H1 (cell line): ENCODE data around the gene CCDC178. TPM values are rescaled to one million over a fixed set of nuclear protein-coding genes. Genes with fewer than 3 reads are reported as not detected.
A peak's percentile ranks its signal among the peaks of the same experiment; 100 is the strongest.

ENCODE experiments used
- CTCF ChIA-PET: fragments of 300-600 bp; sonication (Branson Sonifier 250); formaldehyde crosslinking; loops from one replicate; lab custom pipeline; 2021; ENCODE audit not compliant: partially characterized antibody; lab: Charles Lee
- POLR2A ChIA-PET: fragments of 300-600 bp; sonication (Branson Sonifier 250); formaldehyde crosslinking; loops from one replicate; lab custom pipeline; 2021; ENCODE audit warnings: inconsistent platforms; ENCODE audit not compliant: partially characterized antibody; lab: Charles Lee
- DNase-seq, 2 experiments: peaks; one replicate each; pipeline versions ENCODE4 v3.0.0 to v3.0.0-alpha.2; 2010 to 2022; ENCODE audit warnings: low spot score in 2 of 2, low read depth in 1 of 2, mixed read lengths in 1 of 2
- FAIRE-seq: peaks from 2 replicates; lab custom pipeline; 2011; peaks lifted over from hg19 to GRCh38; lab: Jason Lieb, UNC
- H2AFZ ChIP-seq: 2 replicates; pipeline ENCODE4 v1.8.1; 2012; ENCODE audit warnings: low read length, inconsistent platforms
- H2AK5ac ChIP-seq: 2 replicates; pipeline ENCODE4 v1.6.1; 2013; ENCODE audit warnings: low read depth, low read length
- H2BK120ac ChIP-seq: replicated peaks from 2 replicates; pipeline ENCODE3; 2013; ENCODE audit warnings: low read depth, low read length, inconsistent platforms
- H2BK12ac ChIP-seq: 2 replicates; pipeline ENCODE4 v1.6.1; 2013; ENCODE audit warnings: low read depth, low read length
- H2BK15ac ChIP-seq: 2 replicates; pipeline ENCODE4 v1.6.1; 2013; ENCODE audit warnings: low read length
- H2BK20ac ChIP-seq: 2 replicates; pipeline ENCODE4 v1.6.1; 2013; ENCODE audit warnings: low read length
- H2BK5ac ChIP-seq: 2 replicates; pipeline ENCODE4 v1.6.1; 2013; ENCODE audit warnings: low read depth, low read length
- H3K14ac ChIP-seq: 2 replicates; pipeline ENCODE4 v1.6.1; 2013; ENCODE audit warnings: inconsistent platforms; ENCODE audit not compliant: insufficient read length
- H3K18ac ChIP-seq: 2 replicates; pipeline ENCODE4 v1.6.1; 2013; ENCODE audit warnings: low read length; ENCODE audit errors: extremely low read depth
- H3K23ac ChIP-seq: 2 replicates; pipeline ENCODE4 v1.6.1; 2013; ENCODE audit warnings: inconsistent platforms; ENCODE audit not compliant: insufficient read length
- H3K23me2 ChIP-seq: 2 replicates; pipeline ENCODE4 v1.6.1; 2013; ENCODE audit warnings: low read depth, low read length
- H3K27ac ChIP-seq: 2 replicates; pipeline ENCODE4 v1.6.1; 2011; ENCODE audit warnings: low read depth, low read length, inconsistent platforms
- H3K27me3 ChIP-seq, 4 experiments: replicated peaks in 1 of 4; 1 replicate in 1 of 4; 2 replicates in 3 of 4; pipeline versions ENCODE4 v1.6.1 to v1.8.1; 2011 to 2013; ENCODE audit warnings: low read length in 3 of 4, mild to moderate bottlenecking in 3 of 4, inconsistent platforms in 2 of 4, mixed read lengths in 2 of 4, moderate library complexity in 1 of 4; ENCODE audit not compliant: control insufficient read depth in 3 of 4, insufficient read depth in 3 of 4; ENCODE audit errors: extremely low read depth in 1 of 4
- H3K36me3 ChIP-seq, 4 experiments: 2 replicates each; pipeline versions ENCODE4 v1.6.1 to v1.8.1; 2011 to 2013; ENCODE audit warnings: mild to moderate bottlenecking in 4 of 4, low read length in 3 of 4, moderate library complexity in 2 of 4, control low read depth in 1 of 4, inconsistent platforms in 1 of 4; ENCODE audit not compliant: insufficient read depth in 4 of 4, control insufficient read depth in 2 of 4
- H3K4ac ChIP-seq: replicated peaks from 2 replicates; pipeline ENCODE3; 2013; ENCODE audit warnings: low read length, low read depth, mixed read lengths, inconsistent platforms; ENCODE audit not compliant: insufficient read length
- H3K4me1 ChIP-seq, 4 experiments: replicated peaks in 1 of 4; 1 replicate in 1 of 4; 2 replicates in 3 of 4; pipeline versions ENCODE4 v1.6.1 to v1.8.1; 2011 to 2013; ENCODE audit warnings: low read length in 3 of 4, inconsistent platforms in 2 of 4, mixed read lengths in 1 of 4; ENCODE audit not compliant: insufficient read depth in 4 of 4, control insufficient read depth in 3 of 4
- H3K4me2 ChIP-seq, 2 experiments: 2 replicates each; pipeline versions ENCODE4 v1.6.1 to v1.8.1; 2011 to 2013; ENCODE audit warnings: low read depth in 2 of 2, low read length in 2 of 2, control low read depth in 1 of 2, inconsistent platforms in 1 of 2, mild to moderate bottlenecking in 1 of 2; ENCODE audit not compliant: insufficient read depth in 1 of 2
- H3K4me3 ChIP-seq, 4 experiments: fragments of 200-600, 300-600 bp in 1 of 4; sonication (generic), shearing (Covaris generic), sonication (Bioruptor Twin) in 1 of 4; 2 replicates each; pipeline versions ENCODE4 v1.5.1 to v1.8.1; 2011 to 2016; ENCODE audit warnings: low read length in 4 of 4, low read depth in 3 of 4, control low read depth in 2 of 4, inconsistent platforms in 2 of 4, mild to moderate bottlenecking in 2 of 4, mixed read lengths in 1 of 4, moderate library complexity in 1 of 4; ENCODE audit not compliant: insufficient read depth in 2 of 4; ENCODE audit errors: extremely low read depth in 1 of 4
- H3K56ac ChIP-seq: replicated peaks from 2 replicates; pipeline ENCODE3; 2013; ENCODE audit warnings: low read depth, mild to moderate bottlenecking, mixed read lengths, low read length, inconsistent platforms; ENCODE audit not compliant: insufficient read length
- H3K79me1 ChIP-seq: 2 replicates; pipeline ENCODE4 v1.6.1; 2013; ENCODE audit warnings: low read depth, low read length, control low read depth
- H3K79me2 ChIP-seq, 2 experiments: 2 replicates each; pipeline versions ENCODE4 v1.6.1 to v1.8.1; 2012 to 2013; ENCODE audit warnings: low read length in 2 of 2, mild to moderate bottlenecking in 2 of 2, inconsistent platforms in 1 of 2; ENCODE audit not compliant: insufficient read depth in 2 of 2, control insufficient read depth in 1 of 2
- H3K9ac ChIP-seq, 4 experiments: replicated peaks in 1 of 4; 1 replicate in 1 of 4; 2 replicates in 3 of 4; pipeline versions ENCODE4 v1.6.1 to v1.8.1; 2011 to 2013; ENCODE audit warnings: low read depth in 3 of 4, low read length in 3 of 4, control low read depth in 2 of 4, mild to moderate bottlenecking in 2 of 4, moderate library complexity in 2 of 4, inconsistent platforms in 1 of 4; ENCODE audit errors: extremely low read depth in 1 of 4
- H3K9me3 ChIP-seq, 2 experiments: 2 replicates each; pipeline versions ENCODE4 v1.6.1 to v1.8.1; 2012 to 2013; ENCODE audit warnings: mild to moderate bottlenecking in 2 of 2, moderate library complexity in 2 of 2, control low read depth in 1 of 2, inconsistent platforms in 1 of 2, low read depth in 1 of 2, low read length in 1 of 2, mixed read lengths in 1 of 2; ENCODE audit not compliant: insufficient read depth in 2 of 2
- H4K20me1 ChIP-seq, 2 experiments: replicated peaks in 1 of 2; 2 replicates each; pipeline versions ENCODE3 to v1.8.1; 2011 to 2013; ENCODE audit warnings: inconsistent platforms in 2 of 2, low read length in 2 of 2, mild to moderate bottlenecking in 1 of 2; ENCODE audit not compliant: insufficient read depth in 2 of 2, control insufficient read depth in 1 of 2
- H4K5ac ChIP-seq: 2 replicates; pipeline ENCODE4 v1.6.1; 2013; ENCODE audit warnings: low read length, low read depth, mixed read lengths, inconsistent platforms; ENCODE audit not compliant: insufficient read length
- H4K8ac ChIP-seq: 2 replicates; pipeline ENCODE4 v1.8.0; 2013; ENCODE audit warnings: mild to moderate bottlenecking, moderate library complexity, low read length, inconsistent platforms; ENCODE audit not compliant: insufficient read depth; ENCODE audit errors: extremely low read depth
- H4K91ac ChIP-seq: replicated peaks from 2 replicates; pipeline ENCODE3; 2013; ENCODE audit warnings: low read length, mixed read lengths, inconsistent platforms; ENCODE audit not compliant: insufficient read length
- JUN ChIP-seq: IDR thresholded peaks from 2 replicates; pipeline ENCODE4 v1.6.1; 2011; ENCODE audit warnings: low read depth, mild to moderate bottlenecking, improper control_type of control experiment, low read length
- MAFK ChIP-seq: IDR thresholded peaks from 2 replicates; pipeline ENCODE4 v1.6.1; 2012; ENCODE audit warnings: low read depth, mild to moderate bottlenecking, improper control_type of control experiment, low read length
- PHF8 ChIP-seq: fragments of 200-600 bp; sonication (generic); conservative IDR thresholded peaks from 2 replicates; pipeline ENCODE4 v1.7.1; 2012; ENCODE audit warnings: low read depth, mild to moderate bottlenecking, inconsistent platforms, low read length, moderate library complexity
- POLR2AphosphoS5 ChIP-seq: IDR thresholded peaks from 2 replicates; pipeline ENCODE4 v1.6.1; 2011; ENCODE audit warnings: low read depth, low read length
- RFX5 ChIP-seq: IDR thresholded peaks from 2 replicates; pipeline ENCODE4 v1.6.1; 2011; ENCODE audit warnings: low read depth, low read length, improper control_type of control experiment, borderline replicate concordance
- SP4 ChIP-seq: IDR thresholded peaks from 2 replicates; pipeline ENCODE4 v1.6.1; 2012; ENCODE audit warnings: low read length, inconsistent platforms
- WGBS, 2 experiments: shearing (Covaris generic) in 1 of 2; methylation state at CpG; one replicate each; pipeline versions ENCODE4 v1.1.6 to v1.1.7; 2013 to 2015; ENCODE audit warnings: low lambda C conversion rate in 2 of 2, mixed read lengths in 2 of 2, inconsistent platforms in 1 of 2, low coverage in 1 of 2, missing lambda C conversion rate in 1 of 2; ENCODE audit not compliant: insufficient replicate concordance in 2 of 2, insufficient coverage in 1 of 2, insufficient read length in 1 of 2; ENCODE audit errors: extremely low coverage in 1 of 2, missing lambda C conversion rate in 1 of 2; 5-methylcytosine and 5-hydroxymethylcytosine counted together
- polyA plus RNA-seq, 7 experiments: library from polyadenylated mRNA; depleted of rRNA in 3 of 7; stranded (reverse) in 5 of 7; unstranded in 2 of 7; fragments of >200 nt in 5 of 7; fragments of 200-250 nt in 2 of 7; gene quantifications; 1 replicate in 5 of 7; 2 replicates in 1 of 7; 4 replicates in 1 of 7; pipeline versions ENCODE4 v1.2.1 to v1.2.3, GENCODE V29; 2011 to 2013; ENCODE audit warnings: missing spikeins in 2 of 7, mixed read lengths in 2 of 7
- total RNA-seq: library from RNA; stranded (reverse); fragmentation: NEBNext Ultra II Directional; extraction: Animal tissue kit (Norgen Biotek cat#: 25700); gene quantifications from 2 replicates; pipeline ENCODE4 v1.2.1, GENCODE V29; 2021

The CCDC178 gene
- total and polyA plus RNA-seq, 2 of the 8 experiments (the other 6 are each of a cell fraction or from before 2014, with no cell fraction given): not detected

GRCh38 chr18:33010149-33010548 lies 430.4 kb downstream of the CCDC178 start:
- Histone ChIP-seq H4K5ac (no peak overlapping the region), H3K18ac (no peak overlapping the region), H2AFZ (no peak overlapping the region), H3K79me2 (no peaks in the 10 kb centered on the region), H3K4me3 (no peak overlapping the region), H2BK5ac (no peak overlapping the region), H3K23me2 (no peaks in the 10 kb centered on the region), H2AK5ac (no peak overlapping the region), H3K56ac (no peak overlapping the region), H3K27me3 (no peaks in the 10 kb centered on the region), H2BK12ac (no peak overlapping the region), H2BK15ac (no peak overlapping the region), H3K4ac (no peak overlapping the region), H3K4me1 (peaks cover 0 to 5% (median under 1%) of the 10 kb centered on the region in 4 experiments; a peak in 2 of 7 replicates), H3K4me2 (no peak overlapping the region), H3K9me3 (no peaks in the 10 kb centered on the region), H2BK20ac (no peak overlapping the region), H4K91ac (no peak overlapping the region), H4K8ac (no peak overlapping the region), H3K23ac (no peak overlapping the region), H3K14ac (no peak overlapping the region), H3K79me1 (no peaks in the 10 kb centered on the region), H3K9ac (no peak overlapping the region), H3K36me3 (no peaks in the 10 kb centered on the region), H2BK120ac (no peak overlapping the region), H4K20me1 (no peaks in the 10 kb centered on the region), H3K27ac (no peak overlapping the region)
- WGBS, 2 experiments: 37% methylated on average over 2 of the region's 2 CpGs; no CpG with 5 or more reads in 1 of the 2 experiments
- POLR2A ChIA-PET: no interaction called here
- FAIRE-seq (no peak), DNase-seq (no peak)
- CTCF ChIA-PET: no interaction called here
- TF ChIP-seq JUN (peak; percentile 85), SP4 (no peak), MAFK (no peak), PHF8 (no peak), RFX5 (no peak), POLR2AphosphoS5 (no peak)
